COLO829 (cell line): Measurements from ENCODE around the gene DHCR24.

Source experiments
- DNase-seq: peaks from one replicate; pipeline ENCODE4 v3.0.0; 2012; ENCODE audit warnings: low spot score

The DHCR24 gene

GRCh38 chr1:54846301-54846700, 40.7 kb downstream of the DHCR24 start:
- no peak for DNase-seq

DNA sequence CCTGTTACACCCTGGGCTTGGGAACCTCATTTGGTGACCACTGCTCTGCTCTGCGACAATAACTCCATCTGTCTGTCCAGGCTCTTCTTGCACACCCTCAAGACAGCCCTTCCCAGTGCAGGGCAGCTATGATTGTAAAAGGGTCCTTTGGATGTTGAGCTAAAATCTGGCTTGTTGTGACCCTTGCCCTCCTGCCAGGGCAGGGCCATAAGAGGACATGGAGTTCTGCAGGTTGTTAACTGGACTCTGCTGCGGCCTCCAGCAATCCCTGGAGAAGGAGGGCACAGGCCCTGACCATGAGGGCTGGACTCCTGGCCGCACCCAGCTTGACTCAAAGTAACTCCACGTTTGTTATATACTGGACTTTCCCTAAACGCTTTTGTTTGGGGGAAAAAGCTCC, 41.2 kb downstream of the DHCR24 start:
- DNase-seq, result no peak

DNA sequence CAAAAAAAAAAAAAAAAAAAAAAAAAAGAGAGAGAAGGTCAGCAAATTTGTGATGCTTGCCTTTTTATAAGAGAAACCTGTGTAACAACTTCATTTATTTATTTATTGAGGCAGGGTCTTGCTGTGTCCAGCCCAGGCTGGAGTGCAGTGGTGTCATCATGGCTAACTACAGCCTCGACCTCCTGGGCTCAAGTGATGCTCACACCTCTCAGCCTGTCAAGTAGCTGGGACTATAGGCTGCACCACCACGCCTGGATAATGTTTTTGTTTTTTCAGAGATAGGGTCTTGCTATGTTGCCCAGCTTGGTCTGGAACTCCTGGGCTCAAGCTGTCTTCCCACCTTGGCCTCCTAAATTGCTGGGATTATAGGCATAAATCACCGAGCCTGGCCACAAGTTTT, 42.4 kb downstream of the DHCR24 start:
- no peak for DNase-seq

GRCh38 chr1:54843449-54843848, 43.5 kb downstream of the DHCR24 start:
- DNase-seq, result no peak

- no peak for DNase-seq
These were observed 44.0 kb downstream of the DHCR24 start for GRCh38 chr1:54842963-54843362.

DNA sequence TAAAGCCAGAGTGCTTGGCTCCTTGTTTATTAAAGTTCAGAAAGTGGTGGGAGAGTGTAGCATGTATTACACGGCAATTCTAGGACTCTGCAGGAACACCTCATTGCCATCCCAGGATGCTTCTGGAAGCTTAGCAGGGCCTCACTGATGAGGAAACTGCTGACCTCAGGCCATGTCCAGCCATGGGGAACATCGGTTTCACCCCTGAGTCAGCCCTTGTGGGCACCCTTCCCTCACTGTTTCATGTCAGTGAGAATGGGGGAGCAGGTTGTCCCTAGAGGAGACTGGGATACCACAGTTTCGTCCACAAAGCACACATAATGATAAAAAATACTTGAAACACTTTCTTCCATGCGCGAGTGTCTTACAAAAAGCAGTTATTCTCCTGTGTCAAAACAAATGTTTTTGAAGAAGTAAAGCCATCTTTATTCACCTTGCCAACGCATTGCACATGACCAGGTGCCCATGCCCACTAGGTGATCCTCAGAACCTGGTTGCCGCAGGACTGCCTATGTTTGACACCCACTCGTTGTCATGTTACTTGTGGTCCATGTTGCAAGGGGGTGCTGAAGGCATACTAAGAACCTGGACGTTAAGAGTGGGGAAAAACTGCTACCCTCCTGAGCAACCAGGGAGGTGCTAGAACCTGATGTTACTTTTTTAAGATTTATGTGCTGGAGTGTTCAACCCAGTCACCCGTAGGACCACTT, 44.6 kb downstream of the DHCR24 start:
- DNase-seq, result no peak

GRCh38 chr1:54839824-54840223, 47.2 kb downstream of the DHCR24 start:
- DNase-seq, result no peak

DNA sequence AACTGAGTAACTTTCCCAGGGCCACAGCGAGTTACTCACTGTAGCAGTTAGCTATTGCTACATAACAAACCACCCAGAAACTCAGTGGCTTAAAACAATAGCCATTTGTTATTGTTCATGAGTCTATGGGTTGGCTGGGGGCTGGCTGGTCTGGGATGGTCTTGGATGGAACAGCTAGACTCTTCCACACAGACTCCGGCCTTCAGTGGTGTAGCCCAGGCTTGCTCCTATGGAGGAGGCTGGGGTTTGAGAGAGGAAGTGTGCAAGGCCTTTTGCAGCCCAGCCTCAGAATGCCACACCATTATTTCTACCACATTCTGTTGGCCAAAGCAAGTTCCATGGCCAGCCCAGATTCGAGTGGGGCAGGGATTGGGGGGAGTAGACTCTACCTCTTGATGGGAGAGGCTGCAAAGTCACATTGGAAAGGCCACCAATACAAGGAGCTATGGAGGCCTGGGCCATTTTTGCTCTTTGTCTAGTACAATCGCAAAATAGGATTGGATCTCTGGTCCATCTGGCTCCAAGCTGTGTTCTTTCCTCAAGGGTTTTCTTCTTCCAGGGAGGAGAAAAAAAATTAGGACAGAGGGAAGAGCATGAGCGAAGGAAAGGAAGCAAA, 48.3 kb downstream of the DHCR24 start:
- DNase-seq, result no peak

GRCh38 chr1:54837002-54837853, 49.8 kb downstream of the DHCR24 start:
- DNase-seq, result no peak

GRCh38 chr1:54836594-54836993, 50.4 kb downstream of the DHCR24 start:
- DNase-seq, result no peak

- DNase-seq, result no peak
These were observed 51.0 kb downstream of the DHCR24 start for GRCh38 chr1:54835970-54836369.

DNA sequence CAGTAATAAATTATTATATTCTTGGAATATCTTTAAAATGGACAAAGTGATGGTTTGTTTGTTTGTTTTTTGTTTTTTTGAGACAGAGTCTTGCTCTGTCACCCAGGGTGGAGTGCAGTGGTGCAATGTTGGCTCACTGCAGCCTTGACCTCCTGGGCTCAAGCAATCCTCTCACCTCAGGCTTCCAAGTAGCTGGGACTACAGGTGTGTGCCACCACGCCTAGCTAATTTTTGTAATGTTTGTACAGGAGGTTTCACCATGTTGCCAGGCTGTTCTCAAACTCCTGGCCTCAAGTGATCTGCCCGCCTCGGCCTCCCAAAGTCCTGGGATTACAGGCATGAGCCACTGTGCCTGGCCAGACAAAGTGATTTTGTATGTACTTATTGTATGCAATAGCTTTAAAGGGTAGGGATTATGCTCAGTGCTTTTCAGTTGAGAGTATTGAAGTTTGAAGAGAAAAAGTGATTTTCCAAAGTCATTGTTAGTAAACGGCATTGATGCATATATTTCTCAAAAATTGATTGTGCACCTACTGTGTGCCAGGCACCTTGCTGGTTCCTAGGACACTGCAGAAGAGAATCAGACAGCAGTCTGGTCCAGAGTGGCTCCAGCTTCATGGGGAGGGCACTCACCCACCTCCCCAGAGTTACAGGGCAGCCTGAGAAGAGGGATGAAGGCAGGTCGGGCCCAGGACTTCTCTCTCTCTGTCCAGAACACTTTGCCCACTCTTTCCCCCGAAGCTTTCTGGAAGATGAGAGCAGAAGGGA, 51.7 kb downstream of the DHCR24 start:
- DNase-seq, result no peak

- DNase-seq, result no peak
These were observed 52.9 kb downstream of the DHCR24 start for GRCh38 chr1:54834007-54834541.

DNA sequence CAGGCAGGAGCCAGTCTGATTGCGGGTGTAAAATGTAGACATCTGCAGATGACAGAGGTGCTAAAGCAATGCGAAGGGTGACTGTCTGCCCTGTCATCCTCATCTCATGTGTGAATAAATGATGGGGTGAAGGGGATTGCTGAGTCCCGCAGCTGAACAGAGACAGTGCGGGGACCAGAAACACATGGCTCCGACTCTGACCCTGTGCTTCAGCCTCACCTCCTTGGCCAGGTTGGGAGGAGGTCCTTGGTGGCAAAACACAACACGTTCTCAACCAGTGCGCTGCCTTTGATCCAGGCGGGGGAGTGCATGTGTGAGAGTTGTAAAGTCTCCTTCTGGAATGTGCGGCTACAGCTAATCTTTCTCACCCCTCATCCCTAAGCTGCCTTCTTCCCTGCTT, 53.9 kb downstream of the DHCR24 start:
- DNase-seq, result no peak

- no peak for DNase-seq
These were observed 60.7 kb downstream of the DHCR24 start for GRCh38 chr1:54826226-54826816.

- DNase-seq, result no peak
These were observed 61.3 kb downstream of the DHCR24 start for GRCh38 chr1:54825696-54826095.

DNA sequence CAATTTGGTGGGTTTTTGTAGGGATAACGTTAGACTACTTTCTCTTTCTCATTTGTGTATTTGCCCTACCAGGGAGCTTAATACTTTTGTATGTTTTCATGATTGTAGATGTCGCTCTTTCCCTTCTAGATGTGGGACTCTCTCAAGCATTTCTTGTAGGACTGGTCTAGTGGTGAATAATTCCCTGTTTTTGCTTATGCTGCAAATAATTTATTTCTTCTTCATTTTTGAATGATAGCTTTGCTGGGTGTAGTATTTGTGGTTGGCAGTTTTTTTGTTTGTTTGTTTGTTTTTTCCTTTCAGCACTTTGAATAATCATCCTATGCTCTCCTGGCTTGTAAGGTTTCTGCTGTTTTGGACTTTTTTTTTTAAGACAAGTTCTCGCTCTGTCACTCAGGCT, 63.3 kb downstream of the DHCR24 start:
- no peak for DNase-seq

DNA sequence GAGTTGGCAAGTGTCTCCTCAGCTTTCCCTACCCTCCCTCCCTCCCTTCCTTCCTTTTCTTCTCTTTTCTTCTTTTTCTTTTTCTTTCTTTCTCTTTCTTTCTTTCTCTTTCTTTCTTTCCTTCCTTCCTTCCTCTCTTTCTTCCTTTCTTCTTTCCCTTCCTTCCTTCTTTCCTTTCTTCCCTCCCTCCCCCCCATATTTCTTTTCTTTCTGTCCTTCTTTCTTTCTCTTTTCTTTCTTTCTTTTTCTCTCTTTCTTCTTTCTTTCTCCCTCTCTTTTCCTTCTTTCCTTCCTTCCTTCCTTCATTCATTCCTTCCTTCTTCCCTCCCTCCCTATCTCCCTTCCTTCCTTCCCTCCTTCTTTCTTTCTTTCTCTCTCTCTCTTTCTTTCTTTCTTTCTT, 67.3 kb downstream of the DHCR24 start:
- DNase-seq, result no peak

- DNase-seq, result no peak
These were observed 67.8 kb downstream of the DHCR24 start for GRCh38 chr1:54819195-54819536.

DNA sequence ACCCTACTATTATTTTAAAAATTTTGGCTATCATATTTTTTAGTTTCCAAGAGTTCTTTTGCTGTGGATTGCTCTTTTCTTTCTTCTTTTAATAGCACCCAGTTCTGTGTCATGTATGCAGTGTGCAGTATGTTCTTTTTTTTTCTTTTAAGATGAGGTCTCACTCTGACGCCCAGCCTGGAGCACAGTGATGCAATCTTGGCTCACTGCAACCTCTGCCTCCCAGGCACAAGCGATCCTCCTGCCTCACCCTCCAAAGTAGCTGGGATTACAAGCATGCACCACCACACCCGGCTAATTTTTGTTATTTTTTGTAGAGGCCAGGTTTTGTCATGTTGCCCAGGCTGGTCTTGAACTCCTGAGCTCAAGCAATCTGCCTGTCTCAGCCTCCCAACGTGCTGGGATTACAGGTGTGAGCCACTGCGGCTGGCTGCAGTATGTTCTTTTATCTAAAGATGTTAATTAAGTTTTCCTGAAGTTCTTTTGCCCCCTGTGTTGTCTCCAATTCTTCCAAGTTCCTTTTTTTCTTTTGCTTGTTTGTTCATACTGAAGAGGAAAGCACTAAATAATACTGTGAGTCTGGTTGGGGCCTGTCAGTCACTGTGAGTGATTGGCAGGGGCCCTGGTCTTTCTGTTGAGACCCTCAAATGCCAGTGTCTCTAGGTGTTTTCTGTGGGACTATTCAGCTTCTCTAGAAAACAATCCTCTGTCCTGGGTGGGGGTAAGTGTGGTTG, 68.4 kb downstream of the DHCR24 start:
- no peak for DNase-seq

DNA sequence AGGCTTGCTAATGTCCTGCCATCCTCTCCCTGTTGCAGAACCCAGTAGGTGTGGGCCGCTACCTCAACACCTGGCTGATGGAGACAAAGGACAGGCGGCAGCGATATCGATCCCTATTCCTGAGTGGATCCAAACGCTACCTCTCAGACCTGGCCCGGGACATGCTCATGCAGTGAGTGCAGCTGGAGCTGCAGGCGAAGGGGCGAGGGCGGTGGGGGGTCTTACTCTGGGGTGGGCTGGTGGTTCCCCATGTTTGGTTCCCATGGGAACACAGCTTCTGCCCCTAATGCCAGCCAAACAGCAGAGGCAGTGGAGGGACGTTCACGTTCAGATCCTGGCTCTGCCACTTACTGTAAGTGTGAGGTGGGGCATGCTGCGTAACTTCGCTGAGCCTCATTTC, 70.0 kb downstream of the DHCR24 start:
- DNase-seq, result no peak
